ENCODE measurements around the gene TGFA.

The TGFA gene

DNA sequence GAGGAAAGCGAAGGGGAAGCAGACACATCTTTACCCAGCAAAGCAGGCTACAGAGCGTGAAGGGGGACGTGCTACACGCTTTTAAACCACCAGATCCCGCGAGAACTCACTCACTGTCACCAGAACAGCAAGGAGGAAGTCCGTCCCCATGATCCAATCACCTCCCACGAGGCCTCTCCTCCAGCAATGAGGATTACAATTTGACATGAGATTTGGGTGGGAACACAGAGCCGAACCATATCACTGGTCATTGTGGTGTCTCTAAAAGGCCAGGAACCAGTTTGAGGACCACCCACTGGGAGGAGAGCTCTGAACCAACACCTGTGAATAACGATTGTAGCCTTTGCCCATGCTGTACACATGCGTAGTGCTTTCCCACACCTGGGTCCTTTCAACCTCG lies 135.1 kb downstream of the TGFA start:
- Histone ChIP-seq H3K4me1 (ENCODE audit: control insufficient read depth in 5 of 5, insufficient read depth in 5 of 5, low read length in 5 of 5) (no peaks in the 10 kb centered on the region), H3K27me3 (ENCODE audit: control insufficient read depth in 5 of 5, insufficient read depth in 4 of 5, low read length in 5 of 5) (no peaks in the 10 kb centered on the region), H3K9ac (ENCODE audit: low read length in 5 of 5) (no peak overlapping the region), H3K27ac (ENCODE audit: low read depth, low read length) (no peak overlapping the region), H3K9me3 (ENCODE audit: control insufficient read depth in 5 of 5, low read length in 5 of 5) (no peaks in the 10 kb centered on the region), H3K4me3 (ENCODE audit: low read depth in 1 of 5, low read length in 5 of 5) (no peak overlapping the region), H3K36me3 (ENCODE audit: control insufficient read depth in 5 of 5, insufficient read depth in 5 of 5, low read length in 5 of 5) (no peaks in the 10 kb centered on the region)

DNA sequence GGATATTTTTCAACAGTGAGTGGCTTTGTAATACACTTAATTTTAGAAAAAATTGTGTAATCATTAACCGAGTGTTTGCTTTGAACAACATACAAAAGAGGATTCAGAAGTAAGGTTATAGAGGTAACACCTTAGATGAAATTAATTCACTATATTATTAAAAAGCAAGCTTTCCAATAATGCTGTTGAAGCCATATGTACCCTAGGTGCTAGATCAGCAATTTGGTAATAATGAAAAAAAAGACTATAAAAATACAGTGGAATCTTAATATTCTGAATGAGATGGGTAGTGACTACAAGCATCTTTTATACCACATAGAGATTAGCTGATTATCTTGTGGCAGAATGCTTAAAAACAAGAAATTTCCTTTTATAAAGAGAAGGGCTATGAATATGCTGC lies 136.6 kb downstream of the TGFA start:
- Histone ChIP-seq H3K27me3 (ENCODE audit: control insufficient read depth in 5 of 5, insufficient read depth in 4 of 5, low read length in 5 of 5) (no peaks in the 10 kb centered on the region), H3K36me3 (ENCODE audit: control insufficient read depth in 5 of 5, insufficient read depth in 5 of 5, low read length in 5 of 5) (no peaks in the 10 kb centered on the region), H3K9ac (ENCODE audit: low read length in 5 of 5) (no peak overlapping the region), H3K4me1 (ENCODE audit: control insufficient read depth in 5 of 5, insufficient read depth in 5 of 5, low read length in 5 of 5) (no peaks in the 10 kb centered on the region), H3K4me3 (ENCODE audit: low read depth in 1 of 5, low read length in 5 of 5) (no peak overlapping the region), H3K9me3 (ENCODE audit: control insufficient read depth in 5 of 5, low read length in 5 of 5) (no peaks in the 10 kb centered on the region), H3K27ac (ENCODE audit: low read depth, low read length) (no peak overlapping the region)

DNA sequence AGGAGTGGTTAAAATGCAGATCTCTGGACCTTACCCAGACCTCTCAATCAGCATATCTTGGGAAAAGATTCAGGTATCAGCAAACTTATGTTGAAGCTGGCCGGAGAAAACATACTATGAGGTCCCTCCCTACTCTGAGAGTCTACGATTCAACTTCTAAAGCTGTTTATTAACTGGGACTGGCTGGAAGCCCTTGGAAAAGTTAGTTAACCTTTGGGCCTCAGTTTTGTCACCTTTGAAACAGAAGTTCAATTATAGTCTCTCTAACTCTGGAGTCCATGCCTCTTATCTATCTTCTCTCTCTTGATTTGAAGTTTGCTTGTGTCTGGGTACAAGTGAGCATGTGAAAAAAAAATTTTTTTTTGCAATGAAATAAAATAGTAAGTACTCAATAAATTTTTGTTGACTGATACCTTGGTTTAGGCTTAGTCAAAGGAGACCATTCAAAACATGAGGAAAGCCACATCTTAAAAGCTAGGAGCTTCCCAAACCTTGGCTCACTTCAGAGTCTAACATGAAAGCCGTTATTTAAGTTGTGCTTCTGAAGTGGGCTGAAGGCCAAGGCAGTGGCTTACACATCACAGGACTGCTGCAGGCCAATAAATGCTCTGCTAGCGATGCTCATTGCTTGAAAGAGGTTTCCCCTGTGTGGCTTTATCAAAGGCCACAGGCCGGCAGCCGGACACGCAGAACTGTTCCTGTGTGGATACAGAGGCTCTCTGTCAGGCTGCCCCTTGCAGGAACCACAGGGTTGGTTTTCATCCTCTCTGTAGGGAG lies 141.1 kb downstream of the TGFA start:
- Histone ChIP-seq H3K4me1 (ENCODE audit: control insufficient read depth in 5 of 5, insufficient read depth in 5 of 5, low read length in 5 of 5) (no peaks in the 10 kb centered on the region), H3K27me3 (ENCODE audit: control insufficient read depth in 5 of 5, insufficient read depth in 4 of 5, low read length in 5 of 5) (no peaks in the 10 kb centered on the region), H3K4me3 (ENCODE audit: low read depth in 1 of 5, low read length in 5 of 5) (no peak overlapping the region), H3K9ac (ENCODE audit: low read length in 5 of 5) (no peak overlapping the region), H3K36me3 (ENCODE audit: control insufficient read depth in 5 of 5, insufficient read depth in 5 of 5, low read length in 5 of 5) (no peaks in the 10 kb centered on the region), H3K9me3 (ENCODE audit: control insufficient read depth in 5 of 5, low read length in 5 of 5) (no peaks in the 10 kb centered on the region), H3K27ac (ENCODE audit: low read depth, low read length) (no peak overlapping the region)

DNA sequence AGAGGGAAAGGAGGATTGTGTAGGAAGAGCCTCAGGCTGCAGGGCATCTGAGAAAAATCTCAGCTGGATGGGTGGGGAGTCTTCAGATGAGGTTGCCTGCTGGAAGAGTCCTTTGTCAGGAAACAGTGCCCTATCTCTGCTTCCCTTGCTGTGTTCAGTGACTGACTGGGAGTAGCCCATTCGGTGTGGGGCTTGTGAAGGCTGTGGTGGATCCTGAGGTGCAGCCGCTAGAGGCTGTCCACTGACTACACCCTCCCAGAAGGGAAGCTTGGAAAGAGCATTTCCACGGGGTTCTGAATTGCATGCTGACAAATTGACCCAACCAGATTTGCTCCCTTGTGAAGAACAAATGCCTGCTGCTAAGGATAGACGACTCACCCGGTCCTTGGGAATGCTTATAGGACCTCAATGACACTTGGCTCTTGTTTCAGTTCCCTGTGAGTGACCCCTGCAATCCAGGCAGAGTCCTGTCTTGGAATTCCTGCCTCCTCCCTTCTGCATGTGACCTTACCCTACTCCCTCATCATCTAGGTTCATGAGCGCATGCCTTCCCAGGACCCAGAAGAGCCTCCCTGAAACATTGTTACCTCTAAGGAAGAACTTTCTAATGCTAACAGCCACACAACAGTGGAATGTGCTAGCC lies 142.0 kb downstream of the TGFA start:
- Histone ChIP-seq H3K27me3 (ENCODE audit: control insufficient read depth in 5 of 5, insufficient read depth in 4 of 5, low read length in 5 of 5) (no peaks in the 10 kb centered on the region), H3K36me3 (ENCODE audit: control insufficient read depth in 5 of 5, insufficient read depth in 5 of 5, low read length in 5 of 5) (no peaks in the 10 kb centered on the region), H3K9me3 (ENCODE audit: control insufficient read depth in 5 of 5, low read length in 5 of 5) (no peaks in the 10 kb centered on the region), H3K9ac (ENCODE audit: low read length in 5 of 5) (no peak overlapping the region), H3K27ac (ENCODE audit: low read depth, low read length) (no peak overlapping the region), H3K4me3 (ENCODE audit: low read depth in 1 of 5, low read length in 5 of 5) (no peak overlapping the region), H3K4me1 (ENCODE audit: control insufficient read depth in 5 of 5, insufficient read depth in 5 of 5, low read length in 5 of 5) (no peaks in the 10 kb centered on the region)

DNA sequence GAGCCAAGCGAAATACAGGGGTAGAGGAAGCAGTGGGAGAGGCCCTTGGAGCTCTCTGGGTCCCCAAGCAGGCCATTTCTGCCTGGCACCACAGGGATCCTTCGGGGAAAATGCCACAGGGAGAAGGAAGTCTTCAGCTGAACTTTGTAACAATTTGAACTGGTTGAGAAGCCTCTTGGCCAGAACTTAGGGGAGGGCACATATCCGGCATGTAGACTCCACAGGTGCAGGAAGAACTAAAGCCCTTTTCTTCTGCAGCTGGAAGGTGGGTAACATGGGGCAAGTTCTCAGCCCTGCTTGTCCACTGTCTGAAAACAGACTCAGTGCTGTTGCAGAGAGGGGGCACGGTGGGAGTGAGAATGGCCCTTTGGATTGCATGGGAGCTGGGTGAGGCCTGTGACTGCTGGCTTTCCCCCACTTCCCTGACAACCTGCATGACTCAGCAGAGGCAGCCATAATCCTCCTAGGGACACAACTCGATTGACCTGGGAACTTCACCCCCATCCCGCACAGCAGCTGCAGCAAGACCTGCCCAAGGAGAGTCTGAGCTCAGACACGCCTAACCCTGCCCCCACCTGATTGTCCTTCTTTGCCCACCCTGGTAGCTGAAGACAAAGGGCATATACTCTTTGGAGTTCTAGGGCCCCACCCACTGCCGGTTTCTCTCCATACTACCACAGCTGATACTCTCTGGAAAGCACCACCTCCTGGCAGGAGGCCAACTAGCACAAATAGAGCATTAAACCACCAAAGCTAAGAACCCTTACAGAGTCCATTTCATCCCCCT lies 150.2 kb downstream of the TGFA start:
- Histone ChIP-seq H3K4me3 (ENCODE audit: low read depth in 1 of 5, low read length in 5 of 5) (no peak overlapping the region), H3K27me3 (ENCODE audit: control insufficient read depth in 5 of 5, insufficient read depth in 4 of 5, low read length in 5 of 5) (peaks cover 0 to 6% (median 0%) of the 10 kb centered on the region in 5 donors), H3K27ac (ENCODE audit: low read depth, low read length) (no peak overlapping the region), H3K9me3 (ENCODE audit: control insufficient read depth in 5 of 5, low read length in 5 of 5) (no peaks in the 10 kb centered on the region), H3K9ac (ENCODE audit: low read length in 5 of 5) (no peak overlapping the region), H3K36me3 (ENCODE audit: control insufficient read depth in 5 of 5, insufficient read depth in 5 of 5, low read length in 5 of 5) (no peaks in the 10 kb centered on the region), H3K4me1 (ENCODE audit: control insufficient read depth in 5 of 5, insufficient read depth in 5 of 5, low read length in 5 of 5) (no peaks in the 10 kb centered on the region)

DNA sequence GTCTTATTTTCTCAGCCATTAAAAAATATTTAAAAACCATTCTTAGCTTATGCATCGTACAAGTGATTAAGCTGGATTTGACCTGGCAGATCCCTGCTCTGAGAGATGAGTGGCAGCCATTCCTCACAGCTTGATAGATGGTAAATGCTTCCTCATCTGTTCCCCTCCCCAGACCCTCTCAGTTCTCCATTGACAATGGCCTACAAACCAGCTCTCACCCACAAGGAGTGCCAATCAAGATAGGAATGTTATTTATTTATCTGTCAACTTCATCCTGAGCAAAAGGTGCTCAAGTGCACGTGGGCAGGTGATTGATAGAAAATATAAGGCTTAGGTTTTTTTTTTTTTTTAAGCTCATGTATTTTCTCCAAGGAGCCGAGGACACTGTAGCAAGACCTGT lies 153.1 kb downstream of the TGFA start:
- H3K27ac ChIP-seq (ENCODE audit: low read depth, low read length): no peak overlapping the region
- no peaks in the 10 kb centered on the region for H3K4me1 ChIP-seq (ENCODE audit: control insufficient read depth in 5 of 5, insufficient read depth in 5 of 5, low read length in 5 of 5)
- H3K9me3 ChIP-seq (ENCODE audit: control insufficient read depth in 5 of 5, low read length in 5 of 5): no peaks in the 10 kb centered on the region
- no peak overlapping the region for H3K9ac ChIP-seq (ENCODE audit: low read length in 5 of 5)
- no peak overlapping the region for H3K4me3 ChIP-seq (ENCODE audit: low read depth in 1 of 5, low read length in 5 of 5)
- peaks cover 0 to 9% (median 5%) of the 10 kb centered on the region in 5 donors for H3K27me3 ChIP-seq (ENCODE audit: control insufficient read depth in 5 of 5, insufficient read depth in 4 of 5, low read length in 5 of 5)
- H3K36me3 ChIP-seq (ENCODE audit: control insufficient read depth in 5 of 5, insufficient read depth in 5 of 5, low read length in 5 of 5): no peaks in the 10 kb centered on the region

DNA sequence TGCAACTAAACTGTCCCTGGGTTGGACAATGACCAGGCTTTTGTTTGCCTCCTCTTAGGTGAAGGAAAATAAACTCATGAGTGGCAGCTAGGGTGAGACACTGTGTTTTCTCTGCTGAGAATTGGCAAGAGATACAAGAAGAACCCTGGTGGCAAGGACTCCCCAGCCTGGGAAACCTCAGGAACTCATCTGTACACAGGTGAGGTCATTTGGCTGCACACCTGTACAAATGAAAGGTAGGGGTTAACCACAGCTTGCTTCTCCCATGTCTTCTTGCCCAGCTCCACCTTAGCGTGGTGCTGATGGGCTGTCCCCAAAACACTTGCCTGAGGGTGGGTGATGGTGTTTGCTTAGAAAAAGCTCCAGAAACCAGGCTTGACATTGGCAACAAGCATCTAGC lies 154.6 kb downstream of the TGFA start:
- Histone ChIP-seq H3K4me3 (ENCODE audit: low read depth in 1 of 5, low read length in 5 of 5) (no peak overlapping the region), H3K9ac (ENCODE audit: low read length in 5 of 5) (no peak overlapping the region), H3K9me3 (ENCODE audit: control insufficient read depth in 5 of 5, low read length in 5 of 5) (no peaks in the 10 kb centered on the region), H3K27ac (ENCODE audit: low read depth, low read length) (no peak overlapping the region), H3K36me3 (ENCODE audit: control insufficient read depth in 5 of 5, insufficient read depth in 5 of 5, low read length in 5 of 5) (no peaks in the 10 kb centered on the region), H3K27me3 (ENCODE audit: control insufficient read depth in 5 of 5, insufficient read depth in 4 of 5, low read length in 5 of 5) (peaks cover 0 to 9% (median 5%) of the 10 kb centered on the region in 5 donors), H3K4me1 (ENCODE audit: control insufficient read depth in 5 of 5, insufficient read depth in 5 of 5, low read length in 5 of 5) (no peaks in the 10 kb centered on the region)
